ENCODE data around the gene TSSC4. TPM values are rescaled to one million over a fixed set of nuclear protein-coding genes. Genes with fewer than 3 reads are reported as not detected.

TSSC4 gene
- total RNA-seq, 3 donors from 2014 or later: 33.9 to 58.8 (median 39.2) TPM

GRCh38 chr11:2453436-2453835 lies 52.9 kb downstream of the TSSC4 start:
- intact Hi-C loops (cut with DNase I, micrococcal nuclease): no loop called here
- DNase-seq: no peak
- Histone ChIP-seq H3K4me3 (no peak overlapping the region), H3K36me3 (ENCODE audit: low read depth) (no peaks in the 10 kb centered on the region), H3K4me1 (ENCODE audit: low read depth) (no peaks in the 10 kb centered on the region), H3K9me3 (no peaks in the 10 kb centered on the region)
- no peak for ATAC-seq
- TF ChIP-seq, protein P1, sequence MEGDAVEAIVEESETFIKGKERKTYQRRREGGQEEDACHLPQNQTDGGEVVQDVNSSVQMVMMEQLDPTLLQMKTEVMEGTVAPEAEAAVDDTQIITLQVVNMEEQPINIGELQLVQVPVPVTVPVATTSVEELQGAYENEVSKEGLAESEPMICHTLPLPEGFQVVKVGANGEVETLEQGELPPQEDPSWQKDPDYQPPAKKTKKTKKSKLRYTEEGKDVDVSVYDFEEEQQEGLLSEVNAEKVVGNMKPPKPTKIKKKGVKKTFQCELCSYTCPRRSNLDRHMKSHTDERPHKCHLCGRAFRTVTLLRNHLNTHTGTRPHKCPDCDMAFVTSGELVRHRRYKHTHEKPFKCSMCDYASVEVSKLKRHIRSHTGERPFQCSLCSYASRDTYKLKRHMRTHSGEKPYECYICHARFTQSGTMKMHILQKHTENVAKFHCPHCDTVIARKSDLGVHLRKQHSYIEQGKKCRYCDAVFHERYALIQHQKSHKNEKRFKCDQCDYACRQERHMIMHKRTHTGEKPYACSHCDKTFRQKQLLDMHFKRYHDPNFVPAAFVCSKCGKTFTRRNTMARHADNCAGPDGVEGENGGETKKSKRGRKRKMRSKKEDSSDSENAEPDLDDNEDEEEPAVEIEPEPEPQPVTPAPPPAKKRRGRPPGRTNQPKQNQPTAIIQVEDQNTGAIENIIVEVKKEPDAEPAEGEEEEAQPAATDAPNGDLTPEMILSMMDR (IDR thresholded peaks at IDR 0.05): no peak

Other genes starting within 250 kb of the TSSC4 start
- not detected for gene INS, start 239.5 kb upstream of the TSSC4 start, total RNA-seq
- under 1 TPM in 1 of 3 donors, not detected in 2; 0.17 TPM for gene TH, start 228.9 kb upstream of the TSSC4 start, total RNA-seq
- gene ASCL2, start 130.2 kb upstream of the TSSC4 start, total RNA-seq: 1 to 10 TPM; 2.6 to 8.4 (median 8.1) TPM
- gene C11orf21, start 98.8 kb upstream of the TSSC4 start, total RNA-seq: 1 to 10 TPM in 2 of 3 donors, under 1 TPM in 1; 0.35 to 2.3 (median 1.9) TPM
- gene TSPAN32, start 98.7 kb upstream of the TSSC4 start, total RNA-seq: 1 to 10 TPM; 1.2 to 2.8 (median 2.6) TPM
- 100 to 1,000 TPM in 2 of 3 donors, 10 to 100 TPM in 1; 98.7 to 551 (median 186) TPM for gene CD81, start 23.4 kb upstream of the TSSC4 start, total RNA-seq
- 1 to 10 TPM; 2.2 to 3.7 (median 2.5) TPM for gene TRPM5, start 43.8 kb downstream of the TSSC4 start, total RNA-seq
- 10 to 100 TPM; 15.5 to 44.7 (median 37.4) TPM for gene KCNQ1, start 44.3 kb downstream of the TSSC4 start, total RNA-seq

Measured in mucosa of descending colon (tissue), 3 donors.